Thyroid gland (tissue), 4 donors: ENCODE data around the gene BARX1.

Source experiments
- POLR2A ChIP-seq, 2 donors: fragments of 450-650 bp; IDR thresholded peaks; one replicate each; pipeline ENCODE4 v1.6.1; 2017; ENCODE audit warnings: antibody characterized with exemption in 2 of 2, mild to moderate bottlenecking in 2 of 2, moderate library complexity in 1 of 2
- TF ChIP-seq, protein P1 (sequence below), 6 experiments: fragments of 200-600 bp in 3 of 6; fragments of 450-650 bp in 3 of 6; sonication (generic) in 3 of 6; IDR thresholded peaks; one replicate each; pipeline ENCODE4 v1.5.1; 2016 to 2019; ENCODE audit warnings: antibody characterized with exemption in 6 of 6, mild to moderate bottlenecking in 2 of 6, inconsistent platforms in 1 of 6, moderate library complexity in 1 of 6

DNA sequence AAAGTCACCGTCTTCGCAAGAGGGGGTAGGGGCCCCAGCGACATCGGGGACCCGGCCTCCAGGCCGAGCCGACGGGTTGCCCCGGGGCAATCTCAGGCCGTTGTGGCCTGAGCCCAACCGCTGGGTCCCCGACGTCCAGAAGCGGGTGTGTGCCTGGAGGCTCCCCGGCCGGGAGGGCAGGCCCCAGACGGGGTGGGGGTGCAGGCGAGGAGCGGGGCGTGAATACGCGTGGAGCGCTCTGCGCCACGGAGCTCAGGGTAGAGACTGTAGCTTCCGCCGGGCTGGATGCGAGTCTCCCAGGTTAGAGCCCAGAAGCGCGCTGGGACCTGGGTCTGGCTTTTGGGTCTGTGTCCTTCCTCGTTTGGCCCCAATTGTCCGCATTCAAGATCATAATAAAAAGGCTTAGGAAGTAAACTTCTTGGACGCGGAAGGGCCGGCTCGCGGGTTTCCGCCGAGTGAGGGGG is 3.5 kb downstream of the BARX1 start:
- TF ChIP-seq, protein P1, sequence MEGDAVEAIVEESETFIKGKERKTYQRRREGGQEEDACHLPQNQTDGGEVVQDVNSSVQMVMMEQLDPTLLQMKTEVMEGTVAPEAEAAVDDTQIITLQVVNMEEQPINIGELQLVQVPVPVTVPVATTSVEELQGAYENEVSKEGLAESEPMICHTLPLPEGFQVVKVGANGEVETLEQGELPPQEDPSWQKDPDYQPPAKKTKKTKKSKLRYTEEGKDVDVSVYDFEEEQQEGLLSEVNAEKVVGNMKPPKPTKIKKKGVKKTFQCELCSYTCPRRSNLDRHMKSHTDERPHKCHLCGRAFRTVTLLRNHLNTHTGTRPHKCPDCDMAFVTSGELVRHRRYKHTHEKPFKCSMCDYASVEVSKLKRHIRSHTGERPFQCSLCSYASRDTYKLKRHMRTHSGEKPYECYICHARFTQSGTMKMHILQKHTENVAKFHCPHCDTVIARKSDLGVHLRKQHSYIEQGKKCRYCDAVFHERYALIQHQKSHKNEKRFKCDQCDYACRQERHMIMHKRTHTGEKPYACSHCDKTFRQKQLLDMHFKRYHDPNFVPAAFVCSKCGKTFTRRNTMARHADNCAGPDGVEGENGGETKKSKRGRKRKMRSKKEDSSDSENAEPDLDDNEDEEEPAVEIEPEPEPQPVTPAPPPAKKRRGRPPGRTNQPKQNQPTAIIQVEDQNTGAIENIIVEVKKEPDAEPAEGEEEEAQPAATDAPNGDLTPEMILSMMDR (IDR thresholded peaks at IDR 0.05): no peak
- TF ChIP-seq POLR2A (IDR thresholded peaks at IDR 0.05): no peak
